RWPE1 (cell line): Measurements from ENCODE around the gene SPATC1L.

Experiments
- CTCF ChIA-PET: fragments of 350-600 bp; sonication (Branson Sonifier 250); formaldehyde crosslinking; extraction: SDS; loops from one replicate; lab custom pipeline; 2021; lab: Yijun Ruan, JAX
- POLR2A ChIA-PET: fragments of 400-600 bp; formaldehyde crosslinking; extraction: SDS; loops from one replicate; lab custom pipeline; 2020; ENCODE audit warnings: antibody characterized with exemption; ENCODE audit not compliant: low non-redundant PET; lab: Yijun Ruan, JAX
- DNase-seq: peaks from one replicate; pipeline ENCODE4 v3.0.0; 2012; ENCODE audit warnings: low spot score
- H3K27ac ChIP-seq: fragments of 450-650 bp; 2 replicates; pipeline ENCODE4 v1.5.1; 2017
- CTCF ChIP-seq: fragments of 450-650 bp; conservative IDR thresholded peaks from 2 replicates; pipeline ENCODE4 v1.5.1; 2017; ENCODE audit warnings: low read depth, mild to moderate bottlenecking

The SPATC1L gene

GRCh38 chr21:46156678-46157077 lies 27.6 kb downstream of the SPATC1L start:
- TF ChIP-seq CTCF, result no peak
- CTCF ChIA-PET, result no interaction called here

GRCh38 chr21:46156378-46156645 lies 27.9 kb downstream of the SPATC1L start:
- ChIA-PET CTCF (no interaction called here), POLR2A (no interaction called here)
- TF ChIP-seq CTCF, result no peak
- H3K27ac ChIP-seq, result no peak overlapping the region
- no peak for DNase-seq

More at GRCh38 chr21:46156678-46157077, 27.6 kb downstream of the SPATC1L start:
- H3K27ac ChIP-seq, result no peak overlapping the region
- POLR2A ChIA-PET, result no interaction called here
- no peak for DNase-seq

GRCh38 chr21:46155514-46156377 lies 28.5 kb downstream of the SPATC1L start, which contains the start of gene FTCD:
FTCD (minus strand) TSS chr21:46155579; CDS start chr21:46155523, 56 bp downstream.
- ChIA-PET CTCF (no interaction called here), POLR2A (no interaction called here)

GRCh38 chr21:46154955-46155513 lies 29.2 kb downstream of the SPATC1L start:
- no peak for TF ChIP-seq CTCF
- no peak for DNase-seq
- CTCF ChIA-PET, result no interaction called here
- no peak overlapping the region for H3K27ac ChIP-seq
- POLR2A ChIA-PET, result no interaction called here

More at GRCh38 chr21:46155514-46156377, 28.5 kb downstream of the SPATC1L start, which contains the start of gene FTCD:
- TF ChIP-seq CTCF, result no peak
- DNase-seq, result no peak
- no peak within 1 kb of the TSS for H3K27ac ChIP-seq

- DNase-seq, result no peak
- no peak for TF ChIP-seq CTCF
- ChIA-PET POLR2A (no interaction called here), CTCF (interaction anchor here (0.5 to 0.6 kb wide), 2 partner anchors 49 to 358 kb away, joined by 3 read pairs; no protein-coding TSS in a partner anchor)
- no peak overlapping the region for H3K27ac ChIP-seq
Measured at GRCh38 chr21:46154155-46154954, 29.9 kb downstream of the SPATC1L start.
